Measurements from ENCODE around the gene TAMM41.
A peak's percentile ranks its signal among the peaks of the same experiment; 100 is the strongest.
"Not testable (repeated sequence)": the region's sequence is repeated elsewhere in the genome, so short reads cannot be mapped to it uniquely, and the experiment has no call there.

The TAMM41 gene

DNA sequence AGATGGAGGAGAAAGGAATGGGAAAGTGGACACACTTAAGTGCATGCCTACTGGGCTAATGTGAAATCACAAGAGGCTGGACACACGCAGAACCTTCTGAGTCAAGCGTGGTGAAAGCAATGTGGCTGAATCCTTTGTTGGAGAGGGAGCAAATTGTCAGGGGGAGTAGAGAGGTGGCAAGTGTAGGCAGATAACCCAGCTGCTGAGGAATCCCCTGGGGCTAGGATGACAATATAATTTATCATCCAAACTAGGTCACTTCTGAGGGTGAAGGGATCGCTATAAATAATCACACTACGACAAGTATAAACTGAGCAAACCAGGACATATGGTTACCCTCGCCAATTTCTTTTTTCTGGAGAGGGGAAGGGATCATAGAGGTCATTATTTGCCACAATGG is 28.7 kb downstream of the TAMM41 start:
- no peak for DNase-seq (ENCODE audit: extremely low read depth in 1 of 2, low read depth in 1 of 2)

DNA sequence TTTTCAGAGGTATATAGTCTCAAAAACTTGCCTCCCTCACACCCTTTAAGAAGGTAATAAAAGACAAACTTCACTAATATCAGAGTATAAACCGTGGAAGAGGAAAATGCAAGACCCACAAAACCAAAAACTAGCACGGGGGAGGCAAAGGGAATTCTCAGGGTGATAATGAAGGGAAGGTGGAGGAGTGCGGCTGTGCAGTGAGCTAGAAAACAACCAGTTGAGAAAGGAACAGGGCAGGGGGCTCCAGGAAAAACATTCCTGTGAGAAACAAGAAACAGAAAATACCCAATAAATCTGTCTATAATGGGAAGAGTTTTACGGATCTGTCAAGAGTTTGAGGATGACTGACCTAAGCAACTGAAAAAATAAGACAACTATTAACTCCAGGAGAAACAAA is 31.6 kb downstream of the TAMM41 start:
- DNase-seq (ENCODE audit: extremely low read depth in 1 of 2, low read depth in 1 of 2), result no peak

DNA sequence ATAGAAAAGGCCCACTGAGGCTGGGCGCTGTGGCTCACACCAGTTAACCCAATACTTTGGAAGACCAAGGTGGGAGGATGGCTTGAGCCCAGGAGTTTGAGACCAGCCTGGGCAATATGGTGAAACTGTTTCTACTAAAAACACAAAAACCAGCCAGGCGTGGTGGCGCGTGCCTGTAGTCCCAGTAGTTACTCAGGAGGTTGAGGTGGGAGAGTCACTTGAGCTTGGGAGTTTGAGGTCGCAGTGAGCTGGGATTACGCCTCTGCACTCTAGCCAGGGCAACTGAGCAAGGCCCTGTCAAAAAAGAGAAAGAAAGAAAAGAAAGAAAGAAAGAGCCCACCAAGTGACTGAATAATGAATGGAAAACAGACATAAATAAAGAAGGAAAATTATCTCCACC is 32.0 kb downstream of the TAMM41 start:
- DNase-seq (ENCODE audit: extremely low read depth in 1 of 2, low read depth in 1 of 2), result no peak

DNA sequence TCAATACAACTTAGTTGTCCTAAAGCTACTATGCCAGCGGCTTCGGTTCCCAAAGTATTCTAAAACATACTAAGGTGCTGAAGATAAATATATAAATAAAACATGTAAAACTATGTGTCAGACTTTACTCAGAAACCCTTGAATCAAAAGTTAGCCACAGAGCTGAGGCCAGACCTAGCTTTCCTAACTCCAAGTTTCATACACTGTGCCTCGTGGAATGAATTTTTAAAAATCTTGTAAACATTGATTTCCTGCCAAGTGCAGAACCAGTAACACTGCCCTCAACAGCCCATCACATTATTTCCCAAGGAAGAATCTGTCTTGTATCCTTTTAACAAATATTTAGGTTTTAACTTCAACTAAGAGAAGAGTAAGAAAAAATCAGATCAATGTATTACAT is 36.4 kb downstream of the TAMM41 start:
- no peak for DNase-seq (ENCODE audit: extremely low read depth in 1 of 2, low read depth in 1 of 2)

DNA sequence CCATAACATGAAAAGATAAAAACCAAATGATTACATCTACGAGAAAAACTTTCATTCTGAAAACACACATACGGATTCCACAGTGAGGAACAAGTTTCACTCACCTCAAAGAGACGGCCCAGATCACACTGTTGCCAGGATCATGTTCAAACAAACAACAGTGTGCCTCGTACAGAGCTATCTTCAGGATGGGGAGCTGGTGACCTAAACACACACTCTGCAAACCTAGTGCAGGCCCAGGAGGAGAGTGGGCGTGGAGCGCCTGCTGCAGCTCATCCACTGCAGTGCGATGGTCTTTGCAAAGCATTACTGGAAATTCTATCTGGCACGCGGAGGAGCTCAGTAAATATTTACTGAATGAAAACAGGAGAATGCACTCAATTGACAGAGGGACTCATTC is 38.5 kb downstream of the TAMM41 start:
- no peak for DNase-seq (ENCODE audit: extremely low read depth in 1 of 2, low read depth in 1 of 2)

DNA sequence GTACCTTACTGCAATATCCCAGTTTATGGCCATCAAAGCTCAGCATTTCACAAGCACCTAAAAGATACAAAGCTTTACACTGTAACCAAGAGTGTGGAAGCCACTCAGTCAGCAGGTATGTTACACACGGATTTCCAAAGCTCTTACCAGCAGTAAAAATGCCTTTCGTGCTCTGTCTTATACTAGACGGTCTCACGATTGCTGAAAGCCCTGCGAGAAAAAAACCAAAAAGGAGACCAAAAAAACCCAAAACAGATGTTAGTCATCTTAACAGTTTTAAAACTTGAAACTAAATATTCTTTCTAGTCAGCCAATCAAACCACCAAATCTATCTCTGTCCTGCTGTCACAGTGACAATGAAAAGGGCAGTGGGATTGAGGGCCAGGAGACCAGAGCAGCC is 39.0 kb downstream of the TAMM41 start:
- DNase-seq (ENCODE audit: extremely low read depth in 1 of 2, low read depth in 1 of 2), result no peak

DNA sequence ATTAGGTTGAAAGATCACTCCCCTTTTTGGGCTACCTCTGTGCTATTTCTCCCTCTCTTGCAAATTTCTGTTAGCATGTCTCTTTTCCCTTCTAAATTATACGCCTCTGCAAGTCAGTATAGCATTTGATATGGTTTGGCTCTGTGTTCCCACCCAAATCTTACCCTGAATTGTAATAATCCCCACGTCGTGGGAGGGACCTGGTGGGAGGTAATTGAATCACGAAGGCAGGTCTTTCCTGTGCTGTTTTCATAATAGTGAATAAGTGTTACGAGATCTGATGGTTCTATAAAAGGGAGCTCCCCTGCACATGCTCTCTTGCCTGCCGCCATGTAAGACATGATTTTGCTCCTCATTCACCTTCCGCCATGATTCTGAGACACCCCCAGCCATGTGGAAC is 41.0 kb downstream of the TAMM41 start:
- no peak for DNase-seq (ENCODE audit: extremely low read depth in 1 of 2, low read depth in 1 of 2)

DNA sequence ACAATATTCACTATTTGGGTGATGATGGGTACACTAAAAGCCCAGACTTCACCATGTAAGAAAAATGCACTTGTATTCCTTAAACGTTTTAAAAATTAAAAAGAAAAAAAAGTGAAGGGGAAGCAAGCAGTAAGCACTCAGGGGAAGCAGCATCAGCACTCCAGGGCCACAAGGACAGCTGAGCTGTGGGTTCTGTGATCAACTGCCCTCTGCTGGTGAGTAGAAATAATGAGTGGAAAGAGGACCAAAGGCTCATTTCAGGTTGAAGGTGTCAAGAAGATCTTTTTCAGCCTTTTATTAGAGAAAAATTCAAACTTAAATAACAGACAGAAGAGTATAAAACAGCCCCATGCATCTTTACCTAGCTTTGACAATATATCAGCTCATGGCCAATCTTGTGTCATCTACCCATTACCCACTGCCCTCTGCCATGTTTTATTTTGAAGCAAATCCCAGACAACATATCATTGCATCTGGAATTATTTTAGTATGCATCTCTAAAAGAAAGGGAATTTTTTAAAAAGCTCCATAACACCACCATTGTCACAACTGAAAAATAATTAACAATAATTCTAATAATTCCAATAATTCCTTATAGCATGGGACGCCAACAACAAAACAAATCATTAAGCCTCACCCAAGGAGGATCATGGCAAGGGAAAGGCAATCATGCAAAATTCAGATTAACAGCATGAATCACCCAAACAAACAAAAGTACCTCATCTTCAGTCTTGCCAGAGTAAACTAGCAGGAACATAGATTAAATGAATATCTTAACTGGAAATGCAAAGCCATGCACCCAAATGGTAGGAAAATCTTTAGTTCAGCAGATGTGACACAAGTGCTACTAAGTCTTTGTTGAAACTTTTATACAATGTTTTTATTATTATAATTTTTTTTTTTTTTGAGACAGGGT is 42.5 kb downstream of the TAMM41 start:
- no peak for DNase-seq (ENCODE audit: extremely low read depth in 1 of 2, low read depth in 1 of 2)

DNA sequence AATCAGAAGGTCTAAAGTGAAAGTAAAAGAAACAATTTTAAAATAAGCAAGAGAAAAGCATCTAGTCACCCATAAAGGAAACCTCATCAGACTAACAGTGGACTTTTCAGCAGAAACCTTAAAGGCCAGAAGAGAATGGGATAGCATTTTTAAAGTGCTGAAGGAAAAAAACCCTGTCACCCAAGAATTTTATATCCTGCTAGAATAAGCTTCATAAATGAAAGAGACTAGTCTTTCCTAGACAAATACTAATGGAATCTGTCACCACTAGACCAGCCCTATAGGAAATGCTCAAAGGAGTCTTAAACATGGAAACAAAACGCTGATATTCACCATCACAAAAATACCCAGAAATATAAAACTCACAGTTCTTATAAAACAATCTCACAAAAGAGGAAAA is 46.9 kb downstream of the TAMM41 start:
- DNase-seq (ENCODE audit: extremely low read depth in 1 of 2, low read depth in 1 of 2), result no peak

DNA sequence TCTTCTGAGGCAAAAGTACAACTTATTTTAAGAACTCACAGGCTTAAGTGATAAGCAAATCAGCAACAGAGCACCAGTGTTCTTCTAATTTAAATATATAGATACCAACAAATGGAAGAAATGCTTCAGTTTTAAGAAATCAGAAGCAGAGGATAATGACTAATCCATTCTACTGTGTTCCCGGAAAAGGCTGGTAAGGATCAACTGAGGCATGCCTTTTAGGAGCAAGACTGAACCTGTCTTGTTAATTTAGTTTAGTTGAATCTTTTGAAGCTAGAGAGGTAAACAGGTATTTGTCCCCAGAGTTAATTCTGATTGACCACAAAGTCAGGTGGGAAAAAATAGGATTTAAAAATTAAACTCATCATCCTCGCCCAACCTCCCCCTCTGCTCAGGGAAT is 51.8 kb downstream of the TAMM41 start:
- no peak for DNase-seq (ENCODE audit: extremely low read depth in 1 of 2, low read depth in 1 of 2)

DNA sequence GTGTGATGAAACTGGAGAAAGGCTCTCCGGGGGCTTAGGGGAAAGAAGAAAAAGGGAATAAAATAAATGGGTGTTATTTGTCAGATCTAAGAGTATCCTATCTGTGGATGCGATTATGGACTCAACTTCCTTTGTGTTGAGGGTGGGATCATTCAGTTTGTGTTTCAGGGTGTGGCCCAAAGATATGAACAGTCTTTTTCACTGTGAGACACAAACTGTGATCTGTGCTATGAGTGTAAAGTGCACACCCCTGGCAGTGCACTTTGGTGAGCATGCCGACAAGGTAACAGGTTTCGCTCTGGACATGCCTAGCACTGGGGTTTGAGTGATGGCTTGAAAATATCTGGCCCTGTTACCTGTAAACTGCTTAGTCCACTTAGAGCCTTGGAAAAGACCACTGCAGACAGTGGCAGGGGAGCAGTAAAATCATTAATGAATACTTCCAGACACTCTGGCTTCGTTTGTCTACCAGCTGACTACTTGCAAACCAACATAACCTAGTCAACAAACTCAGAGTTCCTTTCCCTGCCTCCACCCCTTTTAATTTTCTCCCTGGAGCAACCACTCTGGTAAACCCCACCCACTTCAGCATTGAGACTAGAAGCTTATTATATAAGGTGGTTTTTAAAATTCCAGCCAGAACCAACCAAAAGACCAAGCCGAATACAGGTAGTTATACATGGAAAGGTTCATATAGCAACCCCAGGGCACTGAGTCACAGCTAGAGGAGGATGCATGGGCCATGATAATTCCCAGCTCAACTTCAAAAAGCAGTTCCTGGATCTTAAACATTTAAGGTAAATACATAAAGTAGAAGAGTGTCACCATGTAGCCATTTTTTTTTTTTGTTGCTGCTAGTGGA is 55.1 kb downstream of the TAMM41 start:
- DNase-seq (ENCODE audit: extremely low read depth in 1 of 2, low read depth in 1 of 2), result no peak

DNA sequence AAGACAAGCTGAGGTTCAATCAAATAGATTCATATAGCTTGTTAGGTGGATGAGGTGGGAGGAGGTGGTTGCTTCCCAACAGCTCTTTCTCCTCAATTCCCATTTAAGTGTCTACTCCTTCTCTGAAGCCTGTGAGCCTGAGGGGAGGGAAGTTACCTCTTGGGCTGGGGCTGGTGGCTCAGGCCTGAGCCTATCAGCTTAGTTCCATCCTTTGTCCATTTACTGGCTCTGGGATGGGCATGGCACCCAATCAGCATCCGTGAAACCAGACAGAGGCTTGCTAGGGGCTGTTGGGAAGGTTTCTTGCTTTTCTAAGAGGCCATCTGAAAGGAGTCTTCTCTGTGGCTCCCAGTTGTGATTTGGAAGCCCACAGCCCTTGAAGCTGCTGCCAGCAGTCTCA is 57.3 kb downstream of the TAMM41 start:
- no peak for DNase-seq (ENCODE audit: extremely low read depth in 1 of 2, low read depth in 1 of 2)

DNA sequence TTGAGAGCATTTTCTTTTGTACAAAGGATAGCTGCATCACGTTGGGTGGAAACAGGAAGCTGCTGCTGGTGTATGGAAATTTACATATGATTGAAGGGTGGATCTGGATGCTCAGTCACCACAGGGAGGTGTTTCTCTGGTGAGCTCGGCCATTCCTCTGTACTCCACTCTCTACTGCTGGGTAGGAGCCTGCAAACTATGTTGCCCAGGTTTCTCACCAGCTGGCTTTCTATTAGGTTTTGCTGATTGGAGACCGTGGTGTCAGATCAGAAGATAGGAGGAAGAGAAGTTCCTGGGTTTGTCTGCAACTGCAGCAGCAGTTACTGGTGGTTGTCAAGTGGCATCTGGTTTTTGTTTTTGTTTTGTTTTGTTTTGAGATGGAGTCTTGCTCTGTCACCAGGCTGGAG is 61.7 kb downstream of the TAMM41 start:
- no peak for DNase-seq (ENCODE audit: extremely low read depth in 1 of 2, low read depth in 1 of 2)

DNA sequence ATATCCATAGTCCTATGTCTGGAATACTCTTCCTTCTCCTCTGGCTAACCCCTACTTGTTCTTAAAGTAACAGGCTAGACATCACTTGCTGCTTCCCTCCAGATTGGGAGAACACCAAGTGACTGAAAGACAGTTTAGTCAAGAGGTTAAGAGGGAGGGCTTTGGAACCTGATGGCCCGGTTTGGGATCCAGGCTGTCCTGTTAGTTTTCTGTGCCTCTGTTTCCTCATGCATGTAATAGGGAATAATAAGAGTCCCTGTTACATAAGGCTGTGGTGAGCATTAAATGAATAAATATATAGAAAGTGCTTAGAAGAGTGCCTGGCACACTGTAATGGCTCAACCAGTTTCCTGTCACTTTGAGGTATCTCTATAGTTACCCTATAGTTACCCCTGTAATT is 66.3 kb downstream of the TAMM41 start:
- no peak for DNase-seq (ENCODE audit: extremely low read depth in 1 of 2, low read depth in 1 of 2)

DNA sequence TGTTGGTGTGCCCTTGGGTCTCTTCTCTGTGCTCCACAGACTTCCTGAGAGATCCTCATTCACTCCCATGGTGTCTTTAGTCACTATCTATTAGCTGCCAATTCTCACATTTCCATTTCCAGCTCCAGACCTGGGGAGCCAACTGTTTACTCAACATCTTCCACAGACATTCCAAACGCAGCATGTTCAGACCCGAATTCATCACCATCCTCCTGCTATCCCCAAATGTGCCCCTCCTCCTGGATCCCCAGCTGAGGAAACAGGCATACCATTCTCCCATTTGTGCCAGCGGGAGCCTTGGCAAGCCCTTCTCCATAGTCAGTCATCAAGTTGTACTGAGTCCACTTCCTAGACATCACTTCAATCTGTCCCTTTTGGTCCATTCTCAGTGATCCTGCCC is 67.1 kb downstream of the TAMM41 start:
- no peak for DNase-seq (ENCODE audit: extremely low read depth in 1 of 2, low read depth in 1 of 2)

DNA sequence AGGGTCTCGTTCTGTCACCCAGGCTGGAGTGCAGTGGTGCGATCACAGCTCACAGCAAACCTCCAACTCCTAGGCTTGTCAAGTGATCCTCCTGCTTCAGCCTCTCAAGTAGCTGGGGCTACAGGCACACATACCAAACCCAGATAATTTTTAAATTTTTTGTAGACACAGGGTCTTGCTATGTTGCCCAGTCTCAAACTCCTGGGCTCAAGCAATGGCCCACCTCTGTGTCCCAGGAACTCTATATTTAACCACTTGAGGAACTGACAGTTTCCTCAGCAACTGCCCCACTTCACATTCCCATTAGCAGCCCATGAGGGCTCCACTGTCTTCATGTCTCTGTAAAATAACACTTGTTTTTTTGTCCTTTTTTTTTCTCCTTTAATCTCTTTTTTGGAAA is 68.4 kb downstream of the TAMM41 start:
- no peak for DNase-seq (ENCODE audit: extremely low read depth in 1 of 2, low read depth in 1 of 2)

DNA sequence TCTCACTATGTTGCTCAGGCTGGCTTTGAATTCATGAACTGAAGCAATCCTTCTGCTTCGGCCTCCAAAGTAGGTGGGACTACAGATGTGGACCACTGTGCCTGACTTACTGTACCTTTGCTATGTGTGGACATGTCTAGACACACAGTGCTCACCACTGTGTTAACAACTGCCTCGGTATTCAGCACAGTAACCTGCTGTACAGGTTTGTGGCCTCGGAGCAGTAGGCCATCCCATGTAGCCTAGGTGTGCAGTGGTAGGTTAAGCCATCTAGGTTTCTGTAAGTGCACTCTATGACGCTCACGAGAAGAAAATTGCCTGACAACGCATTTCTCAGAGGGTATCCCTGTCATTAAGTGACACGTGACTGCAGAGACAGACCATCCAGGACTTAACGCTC is 70.3 kb downstream of the TAMM41 start:
- no peak for DNase-seq (ENCODE audit: extremely low read depth in 1 of 2, low read depth in 1 of 2)

DNA sequence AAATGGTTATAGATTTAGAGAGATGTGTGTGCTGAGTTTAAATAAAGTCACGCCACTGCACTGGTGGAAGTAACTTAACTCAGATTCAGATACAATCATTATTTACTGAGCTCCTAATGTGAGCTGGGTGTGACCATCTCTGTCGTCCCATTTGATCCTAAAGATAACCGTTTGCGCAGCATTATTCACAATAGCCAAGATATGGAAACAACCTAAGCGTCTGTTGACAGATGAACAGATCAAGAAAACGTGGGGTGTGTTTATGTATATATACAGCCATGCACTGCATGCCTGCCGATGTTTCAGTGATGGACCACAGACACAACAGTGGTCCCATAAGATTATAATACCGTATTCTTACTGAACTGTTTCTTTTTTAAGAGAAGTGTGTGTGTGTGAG is 71.2 kb downstream of the TAMM41 start:
- DNase-seq (ENCODE audit: extremely low read depth in 1 of 2, low read depth in 1 of 2), result no peak

DNA sequence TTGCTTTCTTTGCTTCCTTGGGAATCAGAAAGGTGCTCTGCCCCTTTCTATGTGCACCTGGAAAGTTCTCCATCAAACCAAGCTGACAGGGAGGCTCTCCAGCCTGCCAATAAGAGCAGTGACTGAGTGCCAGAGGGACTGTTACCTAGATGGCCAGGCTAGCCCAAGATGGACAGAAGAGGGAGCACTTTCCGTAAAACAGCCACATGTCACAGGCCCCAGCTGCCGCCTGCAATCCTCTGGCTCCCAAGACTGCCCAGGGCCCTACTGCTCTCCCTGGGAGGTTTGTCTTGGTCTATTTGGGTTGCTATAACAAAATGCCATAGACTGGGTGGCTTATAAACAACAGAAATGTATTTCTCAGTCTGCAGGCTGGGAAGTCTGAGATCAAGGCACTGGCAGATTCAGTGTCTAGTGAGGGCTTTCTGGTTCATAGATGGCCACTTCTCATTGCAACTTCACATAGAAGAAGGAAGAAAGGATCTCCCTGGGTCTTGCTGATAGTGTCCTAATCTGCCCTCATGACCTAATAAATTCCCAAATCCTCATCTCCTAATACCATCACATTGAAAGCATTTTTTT is 72.3 kb downstream of the TAMM41 start:
- DNase-seq (ENCODE audit: extremely low read depth in 1 of 2, low read depth in 1 of 2), result no peak

DNA sequence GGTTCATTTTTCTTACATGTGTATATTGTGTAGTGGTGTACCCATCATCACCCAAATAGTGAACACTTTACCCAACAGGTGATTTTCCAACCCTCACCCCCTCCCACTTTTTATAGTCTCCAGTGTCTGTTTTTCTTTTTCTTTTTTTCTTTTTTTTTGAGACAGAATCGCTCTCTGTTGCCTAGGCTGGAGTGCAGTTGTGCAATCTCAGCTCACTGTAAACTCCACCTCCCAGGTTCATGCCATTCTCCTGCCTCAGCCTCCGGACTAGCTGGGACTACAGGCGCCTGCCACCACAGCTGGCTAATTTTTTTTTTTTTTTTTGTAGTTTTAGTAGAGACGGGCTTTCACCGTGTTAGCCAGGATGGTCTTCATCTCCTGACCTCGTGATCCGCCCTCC is 74.8 kb downstream of the TAMM41 start:
- not testable (repeated sequence) for DNase-seq (ENCODE audit: extremely low read depth in 1 of 2, low read depth in 1 of 2)

DNA sequence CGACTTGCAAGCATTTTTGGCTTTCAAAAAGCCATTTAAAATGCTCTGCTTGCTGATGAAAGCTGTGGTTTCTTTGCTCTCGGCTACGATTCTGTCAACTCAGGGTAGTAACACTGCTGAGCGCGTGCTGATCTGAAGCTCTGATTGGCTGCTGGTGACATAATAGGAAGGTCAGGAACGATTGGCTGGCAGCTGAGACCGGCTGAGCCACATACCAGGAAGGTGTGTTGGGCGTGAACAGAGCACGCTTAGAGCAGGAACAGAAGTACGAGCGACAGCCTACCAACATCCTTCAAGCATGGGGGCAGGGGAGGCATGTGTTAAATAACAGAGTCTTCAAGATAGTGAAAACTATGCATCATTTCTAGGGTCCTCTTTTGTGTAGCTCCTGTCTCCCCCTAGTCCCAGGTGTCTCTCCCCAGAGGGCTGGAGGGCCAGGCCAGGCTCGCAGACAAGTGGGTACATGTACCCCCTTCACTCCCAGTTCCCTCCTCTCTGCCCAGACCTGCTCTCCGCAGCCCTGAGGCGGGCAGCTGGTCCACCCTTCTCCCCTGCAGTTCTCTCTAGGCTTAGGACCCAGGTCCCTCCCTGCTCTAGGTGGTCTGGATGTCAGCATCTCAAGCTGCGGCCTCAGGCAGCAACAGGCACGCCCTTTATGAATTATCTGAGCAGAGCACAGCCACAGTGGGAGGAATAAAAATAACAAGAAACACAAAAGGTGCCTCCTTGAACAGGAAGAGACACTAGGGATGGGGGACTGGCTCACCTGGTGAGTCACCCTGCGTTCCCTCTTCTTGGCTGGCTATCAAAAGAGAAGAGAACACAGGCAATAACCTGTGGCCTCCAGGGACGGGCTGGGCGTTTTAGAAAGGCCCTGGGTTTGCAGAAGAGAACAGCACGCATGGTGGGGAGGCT is 76.0 kb downstream of the TAMM41 start:
- peak; percentile 47 to 61 for DNase-seq (ENCODE audit: extremely low read depth in 1 of 2, low read depth in 1 of 2)

Measured in activated CD8-positive, alpha-beta memory T cell treated with anti-CD3 and anti-CD28 coated beads for 1 hour (primary cell).